Testis (tissue), 3 donors: Measurements from ENCODE around the gene ZEB2. TPM values are rescaled to one million over a fixed set of nuclear protein-coding genes. Genes with fewer than 3 reads are reported as not detected.
"Not testable (repeated sequence)": the region's sequence is repeated elsewhere in the genome, so short reads cannot be mapped to it uniquely, and the experiment has no call there.

ENCODE experiments used
- DNase-seq: peaks from one replicate; pipeline ENCODE4 v3.0.0-alpha.2; 2019
- H3K27ac ChIP-seq, 2 donors: fragments of 200-600 bp; sonication (generic); one replicate each; pipeline ENCODE4 v1.5.1; 2019
- H3K27me3 ChIP-seq: fragments of 200-600 bp; sonication (generic); one replicate; pipeline ENCODE4 v1.5.1; 2019
- H3K36me3 ChIP-seq: fragments of 200-600 bp; sonication (generic); one replicate; pipeline ENCODE4 v1.5.1; 2017; ENCODE audit warnings: low read depth; ENCODE audit errors: missing control alignments
- H3K4me1 ChIP-seq: fragments of 200-600 bp; sonication (generic); one replicate; pipeline ENCODE4 v1.5.1; 2019
- H3K4me3 ChIP-seq, 2 donors: fragments of 200-600 bp; sonication (generic); one replicate each; pipeline ENCODE4 v1.5.1; 2017 to 2019
- H3K9me3 ChIP-seq: fragments of 200-600 bp; sonication (generic); one replicate; pipeline ENCODE4 v1.5.1; 2017
- CTCF ChIP-seq, 3 experiments: fragments of 450-650 bp in 2 of 3; fragments of 200-600 bp in 1 of 3; sonication (generic) in 1 of 3; IDR thresholded peaks; one replicate each; pipeline ENCODE4 v1.5.1; 2016 to 2019; ENCODE audit warnings: antibody characterized with exemption in 3 of 3, mild to moderate bottlenecking in 2 of 3, moderate library complexity in 1 of 3
- POLR2A ChIP-seq: fragments of 450-650 bp; IDR thresholded peaks from one replicate; pipeline ENCODE4 v1.6.1; 2017; ENCODE audit warnings: antibody characterized with exemption, mild to moderate bottlenecking, moderate library complexity
- WGBS, 2 donors: methylation state at CpG; one replicate each; pipeline ENCODE4 v1.1.5; 2018; 5-methylcytosine and 5-hydroxymethylcytosine counted together
- intact Hi-C: fragments of 100-400 bp; cut with DNase I; formaldehyde crosslinking; loops from one replicate; pipeline ENCODE4 v1.15.1; 2023; ENCODE audit warnings: low total_unique reads
- polyA plus RNA-seq: library from polyadenylated mRNA; stranded (reverse); fragments of 350-450 nt; fragmentation: Illumina TruSeq; extraction: RNeasy Lipid Tissue Mini Kit (QIAGEN cat#74804); gene quantifications from one replicate; pipeline ENCODE4 v1.2.3, GENCODE V29; 2014; ENCODE audit warnings: low read depth, low replicate concordance; ENCODE audit not compliant: insufficient read depth
- total RNA-seq, 2 donors: library from RNA; depleted of rRNA; stranded (reverse); fragments of >200 nt; gene quantifications; one replicate each; pipeline ENCODE4 v1.2.3, GENCODE V29; 2016

Gene ZEB2
- total and polyA plus RNA-seq, 3 donors from 2014 or later, result 38.7 to 96.4 (median 87.8) TPM

- TF ChIP-seq CTCF (IDR thresholded peaks at IDR 0.05) (no peak), POLR2A (no peak)
- no peak overlapping the region for H3K4me3 ChIP-seq
- no peaks in the 10 kb centered on the region for H3K36me3 ChIP-seq
- no peaks in the 10 kb centered on the region for H3K27me3 ChIP-seq
- H3K4me1 ChIP-seq, result peaks cover 21% of the 10 kb centered on the region
- H3K27ac ChIP-seq, result no peak overlapping the region
- no peaks in the 10 kb centered on the region for H3K9me3 ChIP-seq
- intact Hi-C loops, result no loop called here
- DNase-seq, result no peak
Observed at GRCh38 chr2:144369416-144369815, 150.5 kb downstream of the ZEB2 start.

- Histone ChIP-seq H3K4me3 (no peak overlapping the region), H3K27ac (no peak overlapping the region), H3K4me1 (peaks cover 8% of the 10 kb centered on the region), H3K36me3 (no peaks in the 10 kb centered on the region), H3K27me3 (no peaks in the 10 kb centered on the region), H3K9me3 (no peaks in the 10 kb centered on the region)
- 74 to 87% methylated on average over 3 of the region's 3 CpGs for WGBS, 2 donors
- intact Hi-C loops, result no loop called here
- no peak for TF ChIP-seq POLR2A
- no peak for TF ChIP-seq CTCF (IDR thresholded peaks at IDR 0.05)
- DNase-seq, result no peak
Observed at GRCh38 chr2:144366825-144367429, 153.0 kb downstream of the ZEB2 start.

GRCh38 chr2:144364944-144365738 lies 154.8 kb downstream of the ZEB2 start:
- DNase-seq, result no peak
- Histone ChIP-seq H3K27me3 (no peaks in the 10 kb centered on the region), H3K4me3 (no peak overlapping the region), H3K27ac (no peak overlapping the region), H3K36me3 (no peaks in the 10 kb centered on the region), H3K9me3 (no peaks in the 10 kb centered on the region), H3K4me1 (peaks cover 4% of the 10 kb centered on the region)
- intact Hi-C loops, result no loop called here
- TF ChIP-seq CTCF (IDR thresholded peaks at IDR 0.05), result no peak
- TF ChIP-seq POLR2A, result no peak
- WGBS, 2 donors, result 75 to 85% methylated on average over 4 of the region's 4 CpGs

GRCh38 chr2:144364247-144364646 lies 155.7 kb downstream of the ZEB2 start:
- H3K36me3 ChIP-seq, H3K4me3 ChIP-seq, intact Hi-C loops, H3K9me3 ChIP-seq, DNase-seq, H3K4me1 ChIP-seq, H3K27me3 ChIP-seq, H3K27ac ChIP-seq: not testable (repeated sequence)
- 83 to 91% methylated on average over 7 of the region's 7 CpGs for WGBS, 2 donors

GRCh38 chr2:144362401-144362800 lies 157.5 kb downstream of the ZEB2 start:
- peak overlapping the region in 1 of 2 donors; percentile 25 for H3K27ac ChIP-seq
- TF ChIP-seq POLR2A, result no peak
- no peak for TF ChIP-seq CTCF (IDR thresholded peaks at IDR 0.05)
- intact Hi-C loops, result no loop called here
- no peaks in the 10 kb centered on the region for H3K27me3 ChIP-seq
- DNase-seq, result no peak
- H3K4me1 ChIP-seq, result peaks cover 24% of the 10 kb centered on the region
- WGBS, 2 donors, result 90 to 100% methylated on average over 1 of the region's 1 CpG
- H3K36me3 ChIP-seq, result no peaks in the 10 kb centered on the region
- no peak overlapping the region for H3K4me3 ChIP-seq
- no peaks in the 10 kb centered on the region for H3K9me3 ChIP-seq
